ENCODE measurements around the gene ENO1. TPM values are rescaled to one million over a fixed set of nuclear protein-coding genes. Genes with fewer than 3 reads are reported as not detected.
A peak's percentile ranks its signal among the peaks of the same experiment; 100 is the strongest.
"Not testable (repeated sequence)": the region's sequence is repeated elsewhere in the genome, so short reads cannot be mapped to it uniquely, and the experiment has no call there.

The ENO1 gene
- total RNA-seq, 1 experiment from 2014 or later = 3,884 TPM

DNA sequence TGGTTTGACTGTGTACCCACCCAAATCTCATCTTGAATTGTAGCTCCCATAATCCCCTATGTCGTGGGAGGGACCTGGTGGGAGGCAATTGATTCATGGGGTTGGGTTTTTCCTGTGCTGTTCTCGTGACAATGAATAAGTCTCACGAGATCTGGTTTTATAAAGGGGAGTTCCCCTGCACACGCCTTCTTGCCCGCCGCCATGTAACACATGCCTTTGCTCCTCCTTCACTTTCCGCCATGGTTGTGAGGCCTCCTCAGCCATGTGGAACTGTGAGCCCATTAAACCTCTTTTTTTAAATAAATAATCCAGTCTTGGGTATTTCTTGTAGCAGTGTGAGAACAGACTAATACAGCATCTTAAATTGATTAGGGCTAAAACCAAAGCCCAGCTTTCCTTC, 38.5 kb downstream of the ENO1 start:
- Histone ChIP-seq H3K27me3 (no peaks in the 10 kb centered on the region), H3K36me3 (no peaks in the 10 kb centered on the region), H3K9me3 (no peaks in the 10 kb centered on the region), H3K4me3 (no peak overlapping the region)
- no peak for DNase-seq

GRCh38 chr1:8835941-8836643, 42.4 kb downstream of the ENO1 start:
- no peak for DNase-seq
- H3K4me3 ChIP-seq = no peak overlapping the region

DNA sequence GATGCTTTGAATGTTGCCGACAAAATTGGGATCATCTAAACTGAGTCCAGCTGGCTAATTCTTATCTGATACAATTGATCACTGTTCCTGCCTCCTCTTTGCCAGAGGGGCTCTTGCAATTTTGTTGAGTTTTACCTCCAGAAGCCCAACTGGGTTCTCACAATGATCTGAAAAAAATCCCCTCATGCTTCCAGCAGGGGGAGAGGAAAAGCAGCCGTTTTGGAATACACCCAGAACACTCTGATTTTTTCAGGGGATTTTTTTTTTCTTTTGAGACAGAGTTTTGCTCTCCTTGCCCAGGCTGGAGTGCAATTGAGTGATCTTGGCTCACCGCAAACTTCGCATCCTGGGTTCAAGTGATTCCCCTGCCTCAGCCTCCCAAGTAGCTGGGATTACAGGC, 47.1 kb downstream of the ENO1 start:
- Histone ChIP-seq H3K4me3 (no peak overlapping the region), H3K9me3 (no peaks in the 10 kb centered on the region), H3K36me3 (no peaks in the 10 kb centered on the region), H3K27me3 (no peaks in the 10 kb centered on the region)
- no peak for DNase-seq

More at GRCh38 chr1:8835941-8836643, 42.4 kb downstream of the ENO1 start:
- Histone ChIP-seq H3K9me3 (no peaks in the 10 kb centered on the region), H3K27me3 (no peaks in the 10 kb centered on the region), H3K36me3 (no peaks in the 10 kb centered on the region)

DNA sequence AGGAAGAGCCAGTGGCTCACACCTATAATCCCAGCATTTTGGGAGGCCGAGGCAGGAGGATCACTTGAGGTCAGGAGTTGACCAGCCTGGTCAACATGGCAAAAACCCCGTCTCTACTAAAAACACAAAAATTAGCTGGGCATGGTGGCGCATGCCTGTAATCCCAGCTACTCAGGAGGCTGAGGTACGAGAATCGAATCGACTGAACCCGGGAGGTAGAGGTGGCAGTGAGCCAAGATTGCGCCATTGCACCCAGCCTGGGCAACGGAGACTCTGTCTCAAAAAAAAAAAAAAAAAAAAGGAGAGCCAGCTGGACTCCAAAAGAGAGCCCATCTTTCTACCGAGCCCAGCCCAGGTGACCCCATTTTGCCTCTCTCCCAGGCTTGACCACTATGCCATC, 47.8 kb downstream of the ENO1 start:
- not testable (repeated sequence) for H3K9me3 ChIP-seq, H3K4me3 ChIP-seq, H3K36me3 ChIP-seq, DNase-seq, H3K27me3 ChIP-seq

GRCh38 chr1:8825985-8826481, 52.5 kb downstream of the ENO1 start:
- H3K4me3 ChIP-seq = peak overlapping the region; percentile 20; the same call in 1 of the 2 replicates
- no peaks in the 10 kb centered on the region for H3K9me3 ChIP-seq
- H3K36me3 ChIP-seq = no peaks in the 10 kb centered on the region
- peak; percentile 94 for DNase-seq
- no peaks in the 10 kb centered on the region for H3K27me3 ChIP-seq

- Histone ChIP-seq H3K36me3 (no peaks in the 10 kb centered on the region), H3K9me3 (no peaks in the 10 kb centered on the region), H3K4me3 (no peak overlapping the region), H3K27me3 (no peaks in the 10 kb centered on the region)
- no peak for DNase-seq
Measured at GRCh38 chr1:8823295-8823664, 55.2 kb downstream of the ENO1 start.

- Histone ChIP-seq H3K4me3 (no peak overlapping the region), H3K27me3 (no peaks in the 10 kb centered on the region), H3K9me3 (no peaks in the 10 kb centered on the region), H3K36me3 (no peaks in the 10 kb centered on the region)
- DNase-seq = peak; percentile 39
Measured at GRCh38 chr1:8822373-8823294, 55.9 kb downstream of the ENO1 start.

DNA sequence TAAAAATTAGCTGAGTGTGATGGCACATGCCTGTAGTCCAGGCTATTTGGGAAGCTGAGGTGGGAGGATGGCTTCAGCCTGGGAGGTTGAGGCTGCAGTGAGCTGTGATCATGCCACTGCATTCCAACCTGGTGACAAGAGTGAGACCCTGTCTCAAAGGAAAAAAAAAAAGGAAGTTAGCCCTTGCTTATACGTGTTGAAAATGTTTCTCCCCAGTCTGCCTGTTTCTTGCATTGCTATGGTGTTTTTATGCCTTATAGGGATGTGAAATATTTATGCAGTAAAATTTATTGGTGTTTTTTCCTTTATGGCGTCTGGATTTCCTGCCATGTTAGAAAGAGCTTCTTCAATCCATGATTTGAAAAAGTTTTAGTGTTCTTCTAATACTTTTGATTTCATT, 57.4 kb downstream of the ENO1 start:
- H3K4me3 ChIP-seq = no peak overlapping the region
- no peak for DNase-seq
- H3K36me3 ChIP-seq = no peaks in the 10 kb centered on the region
- H3K27me3 ChIP-seq = no peaks in the 10 kb centered on the region
- H3K9me3 ChIP-seq = no peaks in the 10 kb centered on the region

DNA sequence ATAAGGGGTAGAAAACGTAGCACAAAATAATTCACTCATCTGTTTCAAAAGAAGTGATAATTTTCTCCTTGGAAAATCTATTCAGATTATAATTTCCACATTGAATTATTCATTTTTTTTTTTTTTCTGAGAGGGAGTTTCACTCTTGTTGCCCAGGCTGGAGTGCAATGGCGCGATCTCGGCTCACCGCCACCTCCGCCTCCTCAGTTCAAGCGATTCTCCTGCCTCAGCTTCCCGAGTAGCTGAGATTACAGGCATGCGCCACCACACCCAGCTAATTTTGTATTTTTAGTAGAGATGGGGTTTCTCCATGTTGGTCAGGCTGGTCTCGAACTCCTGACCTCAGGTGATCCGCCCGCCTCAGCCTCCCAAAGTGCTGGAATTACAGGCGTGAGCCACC, 59.7 kb downstream of the ENO1 start:
- peak overlapping the region; percentile 73 for H3K4me3 ChIP-seq
- DNase-seq = not testable (repeated sequence)

GRCh38 chr1:8818325-8818775, 60.1 kb downstream of the ENO1 start:
- Histone ChIP-seq H3K4me3 (peak overlapping the region; percentile 73), H3K36me3 (no peaks in the 10 kb centered on the region), H3K27me3 (no peaks in the 10 kb centered on the region), H3K9me3 (no peaks in the 10 kb centered on the region)
- peak; percentile 74 for DNase-seq

More for the DNA sequence above, 59.7 kb downstream of the ENO1 start:
- not testable (repeated sequence) for H3K36me3 ChIP-seq, H3K27me3 ChIP-seq, H3K9me3 ChIP-seq

- H3K36me3 ChIP-seq = no peaks in the 10 kb centered on the region
Measured at GRCh38 chr1:8817412-8818324, 60.8 kb downstream of the ENO1 start, which contains the start of gene RERE. RERE (minus strand) TSS chr1:8817640.

GRCh38 chr1:8816831-8817411, 61.6 kb downstream of the ENO1 start:
- no peak for DNase-seq
- Histone ChIP-seq H3K4me3 (peak overlapping the region; percentile 73), H3K9me3 (no peaks in the 10 kb centered on the region), H3K36me3 (no peaks in the 10 kb centered on the region), H3K27me3 (no peaks in the 10 kb centered on the region)

More at GRCh38 chr1:8817412-8818324, 60.8 kb downstream of the ENO1 start, which contains the start of gene RERE:
- peak; percentile 91 for DNase-seq
- peak within 1 kb of the TSS; percentile 73 for H3K4me3 ChIP-seq
- no peaks in the 10 kb centered on the region for H3K27me3 ChIP-seq
- H3K9me3 ChIP-seq = no peaks in the 10 kb centered on the region

DNA sequence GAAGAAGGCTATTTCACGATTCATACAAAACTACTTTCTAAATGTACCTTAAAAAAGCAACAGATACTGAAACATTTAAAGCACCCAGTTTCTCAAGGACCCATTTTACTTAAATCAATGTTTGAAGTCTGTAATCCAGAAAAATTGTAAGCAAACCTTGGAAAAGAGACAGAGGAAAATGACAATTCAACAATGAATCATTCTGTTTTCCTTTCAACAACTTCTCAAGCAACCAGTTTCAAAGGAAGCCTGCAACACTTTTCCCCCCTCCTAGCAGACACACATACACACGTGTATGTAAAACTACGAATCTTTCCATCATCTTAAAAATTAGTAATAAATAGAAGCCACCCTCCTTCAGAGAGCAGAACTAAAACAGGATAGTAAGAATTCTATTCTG, 62.2 kb downstream of the ENO1 start:
- Histone ChIP-seq H3K36me3 (no peaks in the 10 kb centered on the region), H3K9me3 (no peaks in the 10 kb centered on the region), H3K4me3 (peak overlapping the region; percentile 73), H3K27me3 (no peaks in the 10 kb centered on the region)
- no peak for DNase-seq

DNA sequence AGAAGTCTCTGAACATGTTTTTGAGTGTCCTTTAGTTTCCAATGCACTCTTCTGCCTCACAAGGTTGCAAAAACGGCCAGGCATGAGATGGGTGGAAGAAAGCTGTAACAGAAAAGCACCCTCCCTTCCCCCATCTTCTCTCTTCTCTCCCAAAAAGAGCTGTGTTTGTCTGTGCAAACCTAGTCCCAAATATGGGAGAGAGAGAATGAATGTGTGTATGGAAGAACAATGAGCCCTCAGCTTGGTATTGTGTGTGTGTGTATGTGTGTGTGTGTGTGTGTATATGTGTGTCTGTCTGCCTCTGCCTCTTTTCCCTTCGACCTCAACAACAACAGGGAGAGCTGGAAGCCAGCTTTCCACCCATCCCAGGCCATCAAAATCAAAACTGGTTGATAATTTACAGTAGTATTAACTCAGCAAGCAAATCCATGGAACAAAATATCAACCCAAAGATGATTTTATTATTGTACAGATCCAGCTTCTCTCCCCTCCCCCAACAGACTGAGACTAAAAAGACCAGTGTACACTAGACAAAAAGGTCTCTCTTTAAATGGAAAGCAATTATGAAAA, 62.8 kb downstream of the ENO1 start:
- DNase-seq = no peak
- Histone ChIP-seq H3K36me3 (no peaks in the 10 kb centered on the region), H3K9me3 (no peaks in the 10 kb centered on the region), H3K27me3 (no peaks in the 10 kb centered on the region), H3K4me3 (peak overlapping the region; percentile 73)

GRCh38 chr1:8814865-8815264, 63.6 kb downstream of the ENO1 start:
- Histone ChIP-seq H3K27me3 (no peaks in the 10 kb centered on the region), H3K9me3 (no peaks in the 10 kb centered on the region), H3K36me3 (no peaks in the 10 kb centered on the region), H3K4me3 (no peak overlapping the region)
- no peak for DNase-seq

GRCh38 chr1:8813991-8814390, 64.5 kb downstream of the ENO1 start:
- Histone ChIP-seq H3K36me3 (no peaks in the 10 kb centered on the region), H3K4me3 (no peak overlapping the region), H3K9me3 (no peaks in the 10 kb centered on the region), H3K27me3 (no peaks in the 10 kb centered on the region)
- DNase-seq = no peak
